ENCODE measurements around the gene SMAD6.
"Not testable (repeated sequence)": the region's sequence is repeated elsewhere in the genome, so short reads cannot be mapped to it uniquely, and the experiment has no call there.

The SMAD6 gene

DNA sequence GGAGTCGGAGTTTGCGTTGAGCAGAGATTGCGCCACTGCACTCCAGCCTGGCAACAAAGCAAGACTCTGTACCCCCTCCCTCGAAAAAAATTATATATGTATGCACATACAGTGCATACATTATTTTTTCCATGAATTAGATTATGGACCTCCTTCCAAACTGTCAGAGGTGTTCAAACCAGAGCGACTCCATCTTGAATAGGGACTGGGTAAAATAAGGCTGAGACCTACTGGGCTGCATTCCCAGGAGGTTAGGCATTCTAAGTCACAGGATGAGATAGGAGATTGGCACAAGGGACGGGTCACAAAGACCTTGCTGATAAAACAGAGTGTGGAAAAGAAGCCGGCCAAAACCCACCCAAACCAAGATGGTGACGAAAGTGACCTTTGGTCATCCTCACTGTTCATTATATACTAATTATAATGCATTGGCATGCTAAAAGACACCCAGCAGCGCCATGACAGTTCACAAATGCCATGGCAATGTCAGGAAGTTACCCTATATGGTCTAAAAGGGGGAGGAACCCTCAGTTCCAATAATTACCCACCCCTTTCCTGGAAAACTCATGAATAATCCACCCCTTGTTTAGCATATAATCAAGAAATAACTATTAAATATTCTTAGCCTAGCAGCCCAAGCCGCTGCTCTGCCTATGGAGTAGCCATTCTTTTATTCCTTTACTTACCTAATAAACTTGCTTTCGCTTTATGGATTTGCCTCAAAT lies 126.9 kb downstream of the SMAD6 start:
- H3K9me3 ChIP-seq (ENCODE audit: control insufficient read depth, insufficient read depth, low read depth, low read length); H3K36me3 ChIP-seq (ENCODE audit: control insufficient read depth in 2 of 2, insufficient read depth in 1 of 2, low read length in 2 of 2); CTCF ChIA-PET; H3K27ac ChIP-seq (ENCODE audit: extremely low read depth, low read depth, low read length); H3K4me3 ChIP-seq (ENCODE audit: low read depth, low read length); POLR2A ChIA-PET; H3K4me1 ChIP-seq (ENCODE audit: control insufficient read depth, insufficient read depth, low read length): not testable (repeated sequence)

DNA sequence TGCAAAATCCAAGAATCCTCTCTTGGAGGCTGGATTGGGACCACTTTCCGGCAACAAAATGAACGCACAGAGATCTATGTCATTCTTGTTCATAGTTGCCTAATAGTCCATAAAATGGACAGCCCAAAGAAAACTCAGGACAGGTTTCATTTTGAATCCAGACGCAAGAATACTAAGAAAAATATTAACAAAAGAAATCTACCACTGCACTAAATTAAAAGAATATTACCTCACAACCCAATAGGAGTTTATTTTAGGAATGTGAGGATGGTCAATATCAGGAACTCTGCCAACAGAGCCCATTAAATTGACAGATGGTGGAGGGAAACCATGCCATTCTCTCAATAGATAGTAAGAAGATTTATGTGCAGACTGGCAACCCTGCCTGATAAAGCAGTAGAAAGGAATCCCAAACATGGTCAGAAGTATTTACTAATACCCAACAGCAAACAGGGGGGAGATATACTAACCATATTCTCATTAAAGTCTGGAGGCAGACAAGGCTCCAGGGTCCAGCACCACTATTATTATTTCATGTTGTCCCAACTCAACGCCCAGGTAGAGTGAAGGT lies 127.6 kb downstream of the SMAD6 start:
- Histone ChIP-seq H3K9me3 (ENCODE audit: control insufficient read depth, insufficient read depth, low read depth, low read length) (no peaks in the 10 kb centered on the region), H3K4me1 (ENCODE audit: control insufficient read depth, insufficient read depth, low read length) (no peaks in the 10 kb centered on the region), H3K27ac (ENCODE audit: extremely low read depth, low read depth, low read length) (no peak overlapping the region), H3K36me3 (ENCODE audit: control insufficient read depth in 2 of 2, insufficient read depth in 1 of 2, low read length in 2 of 2) (no peaks in the 10 kb centered on the region), H3K4me3 (ENCODE audit: low read depth, low read length) (no peak overlapping the region)
- TF ChIP-seq KLF8 (tag by site-specific recombination; IDR thresholded peaks at IDR 0.05), result no peak
- no peak for TF ChIP-seq ZNF23 (tag by site-specific recombination; IDR thresholded peaks at IDR 0.05; ENCODE audit: borderline replicate concordance)
- TF ChIP-seq ZNF704 (tag by site-specific recombination; IDR thresholded peaks at IDR 0.05), result no peak
- no peak for TF ChIP-seq ZNF626 (tag by site-specific recombination; IDR thresholded peaks at IDR 0.05)
- no peak for TF ChIP-seq ZNF280C (tag by site-specific recombination; IDR thresholded peaks at IDR 0.05)
- TF ChIP-seq, protein P1, sequence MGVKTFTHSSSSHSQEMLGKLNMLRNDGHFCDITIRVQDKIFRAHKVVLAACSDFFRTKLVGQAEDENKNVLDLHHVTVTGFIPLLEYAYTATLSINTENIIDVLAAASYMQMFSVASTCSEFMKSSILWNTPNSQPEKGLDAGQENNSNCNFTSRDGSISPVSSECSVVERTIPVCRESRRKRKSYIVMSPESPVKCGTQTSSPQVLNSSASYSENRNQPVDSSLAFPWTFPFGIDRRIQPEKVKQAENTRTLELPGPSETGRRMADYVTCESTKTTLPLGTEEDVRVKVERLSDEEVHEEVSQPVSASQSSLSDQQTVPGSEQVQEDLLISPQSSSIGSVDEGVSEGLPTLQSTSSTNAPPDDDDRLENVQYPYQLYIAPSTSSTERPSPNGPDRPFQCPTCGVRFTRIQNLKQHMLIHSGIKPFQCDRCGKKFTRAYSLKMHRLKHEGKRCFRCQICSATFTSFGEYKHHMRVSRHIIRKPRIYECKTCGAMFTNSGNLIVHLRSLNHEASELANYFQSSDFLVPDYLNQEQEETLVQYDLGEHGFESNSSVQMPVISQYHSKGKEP (tag by site-specific recombination; IDR thresholded peaks at IDR 0.05), result no peak
- TF ChIP-seq ZNF311 (tag by site-specific recombination; IDR thresholded peaks at IDR 0.05; ENCODE audit: borderline replicate concordance), result no peak
- TF ChIP-seq ZBTB7A (tag by site-specific recombination; IDR thresholded peaks at IDR 0.05; ENCODE audit: low read depth), result no peak
- TF ChIP-seq, protein P2, sequence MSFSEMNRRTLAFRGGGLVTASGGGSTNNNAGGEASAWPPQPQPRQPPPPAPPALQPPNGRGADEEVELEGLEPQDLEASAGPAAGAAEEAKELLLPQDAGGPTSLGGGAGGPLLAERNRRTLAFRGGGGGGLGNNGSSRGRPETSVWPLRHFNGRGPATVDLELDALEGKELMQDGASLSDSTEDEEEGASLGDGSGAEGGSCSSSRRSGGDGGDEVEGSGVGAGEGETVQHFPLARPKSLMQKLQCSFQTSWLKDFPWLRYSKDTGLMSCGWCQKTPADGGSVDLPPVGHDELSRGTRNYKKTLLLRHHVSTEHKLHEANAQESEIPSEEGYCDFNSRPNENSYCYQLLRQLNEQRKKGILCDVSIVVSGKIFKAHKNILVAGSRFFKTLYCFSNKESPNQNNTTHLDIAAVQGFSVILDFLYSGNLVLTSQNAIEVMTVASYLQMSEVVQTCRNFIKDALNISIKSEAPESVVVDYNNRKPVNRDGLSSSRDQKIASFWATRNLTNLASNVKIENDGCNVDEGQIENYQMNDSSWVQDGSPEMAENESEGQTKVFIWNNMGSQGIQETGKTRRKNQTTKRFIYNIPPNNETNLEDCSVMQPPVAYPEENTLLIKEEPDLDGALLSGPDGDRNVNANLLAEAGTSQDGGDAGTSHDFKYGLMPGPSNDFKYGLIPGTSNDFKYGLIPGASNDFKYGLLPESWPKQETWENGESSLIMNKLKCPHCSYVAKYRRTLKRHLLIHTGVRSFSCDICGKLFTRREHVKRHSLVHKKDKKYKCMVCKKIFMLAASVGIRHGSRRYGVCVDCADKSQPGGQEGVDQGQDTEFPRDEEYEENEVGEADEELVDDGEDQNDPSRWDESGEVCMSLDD (tag by site-specific recombination; IDR thresholded peaks at IDR 0.05), result no peak
- ChIA-PET POLR2A (no interaction called here), CTCF (interaction anchor here (0.9 kb wide), 1 partner anchor 22 kb away, joined by 4 read pairs; no protein-coding TSS in a partner anchor)

- no peaks in the 10 kb centered on the region for H3K36me3 ChIP-seq (ENCODE audit: control insufficient read depth in 2 of 2, insufficient read depth in 1 of 2, low read length in 2 of 2)
- ChIA-PET POLR2A (no interaction called here), CTCF (interaction anchor here (0.7 to 0.9 kb wide), 2 partner anchors 9 to 21 kb away, joined by 4 read pairs; no protein-coding TSS in a partner anchor)
- no peak overlapping the region for H3K4me3 ChIP-seq (ENCODE audit: low read depth, low read length)
- TF ChIP-seq ZFHX2 (tag by site-specific recombination; conservative IDR thresholded peaks at IDR 0.05) (no peak), SALL2 (tag by site-specific recombination; IDR thresholded peaks at IDR 0.05; ENCODE audit: borderline replicate concordance) (no peak), ZNF580 (tag by site-specific recombination; IDR thresholded peaks at IDR 0.05) (no peak), ZNF394 (tag by site-specific recombination; IDR thresholded peaks at IDR 0.05; ENCODE audit: borderline replicate concordance) (no peak), KLF7 (tag by site-specific recombination; IDR thresholded peaks at IDR 0.05; ENCODE audit: borderline replicate concordance) (no peak), PATZ1 (tag by site-specific recombination; IDR thresholded peaks at IDR 0.05) (no peak), ZNF416 (tag by site-specific recombination; IDR thresholded peaks at IDR 0.05) (no peak), ZNF629 (tag by site-specific recombination; IDR thresholded peaks at IDR 0.05) (no peak)
- no peak overlapping the region for H3K27ac ChIP-seq (ENCODE audit: extremely low read depth, low read depth, low read length)
- no peaks in the 10 kb centered on the region for H3K9me3 ChIP-seq (ENCODE audit: control insufficient read depth, insufficient read depth, low read depth, low read length)
- H3K4me1 ChIP-seq (ENCODE audit: control insufficient read depth, insufficient read depth, low read length), result no peaks in the 10 kb centered on the region
These were observed 128.3 kb downstream of the SMAD6 start for GRCh38 chr15:66830358-66830757.
